AG09309 (cell line): Measurements from ENCODE around the gene NRM.

ENCODE experiments used
- DNase-seq: peaks from one replicate; pipeline ENCODE4 v3.0.0-alpha.2; 2010; ENCODE audit warnings: low read depth
- H3K4me3 ChIP-seq: 2 replicates; pipeline ENCODE4 v1.5.1; 2011; ENCODE audit warnings: mild to moderate bottlenecking, low read depth, low read length, moderate library complexity; ENCODE audit not compliant: control insufficient read depth
- CTCF ChIP-seq: IDR thresholded peaks from 2 replicates; pipeline ENCODE4 v1.5.1; 2011; ENCODE audit warnings: mild to moderate bottlenecking, low read depth, low read length, inconsistent platforms; ENCODE audit not compliant: insufficient read depth, control insufficient read depth; ENCODE audit errors: missing control alignments

NRM gene

DNA sequence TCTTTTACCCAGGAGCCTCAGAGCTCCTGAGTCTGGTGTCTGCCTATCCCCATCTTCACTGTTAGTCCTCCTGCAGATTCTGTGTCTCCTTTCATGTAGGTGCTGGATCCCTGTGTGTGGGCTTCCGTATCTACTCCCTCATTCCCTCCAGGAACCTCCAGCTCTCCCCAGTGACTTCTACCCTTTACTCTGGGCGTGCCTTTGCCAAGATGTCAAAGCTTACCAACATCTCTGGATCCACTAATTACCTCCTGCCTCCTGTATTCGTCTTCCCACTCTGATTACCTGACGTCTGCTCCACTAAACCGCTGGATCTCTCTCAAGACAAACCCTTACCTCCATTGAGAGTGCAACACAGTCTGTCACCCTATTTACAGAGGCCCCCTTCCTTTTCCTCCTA, 46.0 kb downstream of the NRM start:
- H3K4me3 ChIP-seq: no peak overlapping the region
- no peak for TF ChIP-seq CTCF
- DNase-seq: no peak

GRCh38 chr6:30643656-30644055, 47.1 kb downstream of the NRM start:
- no peak for DNase-seq
- no peak for TF ChIP-seq CTCF
- no peak overlapping the region for H3K4me3 ChIP-seq

DNA sequence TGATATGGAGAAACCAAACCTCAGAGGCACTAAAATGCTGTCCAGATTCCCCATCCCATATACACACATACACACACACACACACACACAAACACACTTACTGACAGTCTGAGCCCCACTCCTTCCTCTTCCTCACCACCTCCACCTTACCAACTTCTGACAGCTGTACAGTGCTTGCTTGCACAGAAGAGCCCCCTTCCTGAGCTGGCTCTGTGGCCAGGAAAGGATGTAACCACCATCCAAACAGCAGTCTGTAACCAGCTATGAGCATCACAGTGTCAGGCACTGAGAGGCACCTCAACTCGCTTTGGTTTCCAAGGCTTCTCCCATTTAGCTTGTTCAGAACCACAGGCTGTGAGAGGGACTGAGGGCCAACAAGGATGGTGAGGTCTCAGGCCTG, 49.7 kb downstream of the NRM start:
- no peak for DNase-seq
- H3K4me3 ChIP-seq: no peak overlapping the region
- no peak for TF ChIP-seq CTCF

GRCh38 chr6:30640481-30640880, 50.3 kb downstream of the NRM start:
- no peak for TF ChIP-seq CTCF

More at GRCh38 chr6:30640481-30640880, 50.3 kb downstream of the NRM start:
- no peak overlapping the region for H3K4me3 ChIP-seq
- no peak for DNase-seq
